Measurements from ENCODE around the gene ST6GALNAC3.

- TF ChIP-seq CTCF (IDR thresholded peaks at IDR 0.05), result no peak
- no peak for TF ChIP-seq POLR2A (IDR thresholded peaks at IDR 0.05)
These were observed 277.1 kb downstream of the ST6GALNAC3 start for GRCh38 chr1:76351655-76352054.

Data from heart left ventricle (tissue), 13 donors.